Kasumi-1 (cell line): ENCODE measurements around the gene NCKAP5.
"Not testable (repeated sequence)": the region's sequence is repeated elsewhere in the genome, so short reads cannot be mapped to it uniquely, and the experiment has no call there.

ENCODE experiments used
- DNase-seq, 2 experiments: peaks; one replicate each; lab custom pipeline; 2025; lab: John Stamatoyannopoulos, UW

The NCKAP5 gene

DNA sequence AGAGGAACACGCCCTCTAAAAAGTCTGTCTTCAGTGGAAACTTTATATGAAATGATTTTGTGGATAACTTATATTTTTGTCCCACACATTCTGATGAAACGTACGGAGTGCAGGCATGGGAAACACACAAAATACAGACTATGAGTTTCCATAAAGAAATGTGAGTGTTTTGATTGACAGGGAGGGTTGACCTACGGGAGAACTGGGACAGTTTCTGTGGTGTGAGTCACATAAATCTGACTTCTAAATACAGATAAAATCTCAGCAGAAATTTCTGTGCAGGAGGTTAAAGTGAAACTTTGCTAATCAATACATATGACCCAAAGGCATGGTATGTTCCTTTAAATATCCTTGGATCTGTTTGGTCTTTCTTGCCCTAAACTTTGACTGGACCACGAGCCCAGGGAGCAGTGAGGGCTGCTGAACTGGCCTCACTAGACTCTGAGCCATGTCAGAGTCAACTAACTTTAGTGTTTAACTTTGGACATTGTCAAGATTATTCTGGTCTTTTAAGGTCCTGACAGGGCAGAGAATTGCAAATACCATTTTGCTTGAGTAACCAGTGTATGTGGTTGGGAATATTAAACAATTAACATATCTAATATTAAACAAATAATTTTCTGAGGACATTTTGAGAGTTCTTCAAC is 691.4 kb downstream of the NCKAP5 start:
- no peak for DNase-seq

DNA sequence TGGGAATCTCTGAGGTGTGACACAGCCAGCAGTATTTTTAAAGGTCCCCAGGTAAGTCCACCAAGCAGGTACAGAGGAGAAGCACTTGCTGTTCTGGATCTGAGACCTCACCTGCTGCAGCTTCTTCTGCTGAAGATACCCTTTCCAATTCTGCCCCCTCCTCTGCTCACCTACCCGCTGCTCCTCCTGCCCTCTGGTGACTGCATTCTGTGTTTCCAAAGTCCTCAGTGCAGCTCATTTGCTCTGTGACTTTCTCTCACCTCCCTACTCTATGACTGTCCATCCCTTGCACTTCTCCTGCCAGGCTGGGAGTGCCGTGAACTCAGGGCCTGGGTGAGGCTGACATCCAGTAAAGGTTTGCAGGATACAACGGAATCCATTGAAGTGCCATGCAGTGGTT is 693.1 kb downstream of the NCKAP5 start:
- no peak for DNase-seq

DNA sequence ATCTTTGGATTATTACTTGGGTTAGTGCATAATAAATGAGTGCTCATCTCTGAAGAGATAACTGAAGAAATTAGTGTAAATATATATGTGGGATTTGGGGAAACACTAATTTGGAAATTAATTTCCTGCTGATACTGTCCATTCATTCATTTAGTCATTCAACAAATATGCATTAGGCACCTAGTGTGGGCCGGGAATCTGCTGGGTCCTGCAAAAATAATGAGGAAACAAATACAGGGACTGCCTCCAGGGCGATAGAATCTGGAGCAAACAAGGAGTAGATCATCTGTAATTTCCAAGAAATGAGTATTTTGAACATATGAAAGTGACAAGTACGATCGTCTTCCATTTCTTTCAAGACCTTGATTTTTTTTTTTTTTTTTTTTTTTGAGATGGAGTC is 694.5 kb downstream of the NCKAP5 start:
- no peak for DNase-seq

DNA sequence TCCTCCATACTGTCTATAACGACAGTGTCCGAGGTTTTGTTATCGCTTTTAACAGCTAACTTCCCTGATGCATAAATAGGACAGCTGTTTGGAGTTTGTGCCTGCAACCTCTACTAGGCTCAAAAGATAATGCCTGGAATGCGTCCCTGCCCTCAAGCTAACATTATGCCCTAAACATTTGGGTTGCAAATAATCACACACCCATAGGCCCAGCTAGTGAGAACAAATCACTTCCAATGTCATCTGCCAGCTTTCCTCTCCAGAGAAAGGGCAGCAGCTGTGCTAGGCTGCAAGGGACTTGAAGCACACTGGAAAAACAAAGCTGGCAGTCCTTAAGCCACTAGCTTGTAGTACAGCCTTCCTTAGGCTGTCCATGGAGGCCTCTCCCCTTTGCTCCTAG is 696.4 kb downstream of the NCKAP5 start:
- DNase-seq: no peak

DNA sequence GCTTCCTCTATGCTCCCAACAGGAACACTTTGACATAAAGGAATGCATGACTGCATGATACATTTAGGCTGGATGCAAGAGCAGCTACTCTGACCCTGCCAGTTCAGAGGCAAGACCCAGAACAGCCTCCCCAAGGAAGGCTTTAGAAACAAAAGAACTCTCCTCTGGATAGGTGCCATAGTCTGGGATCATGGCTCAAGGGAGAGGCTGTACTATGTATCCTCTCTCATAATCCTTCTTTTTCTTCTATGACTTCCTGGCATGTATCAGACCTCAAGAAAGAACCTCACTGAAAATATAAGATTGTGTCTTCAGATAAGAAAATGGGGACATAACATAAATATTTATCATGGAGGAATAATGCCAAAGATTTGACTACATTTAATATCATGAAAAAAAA is 704.3 kb downstream of the NCKAP5 start:
- no peak for DNase-seq

DNA sequence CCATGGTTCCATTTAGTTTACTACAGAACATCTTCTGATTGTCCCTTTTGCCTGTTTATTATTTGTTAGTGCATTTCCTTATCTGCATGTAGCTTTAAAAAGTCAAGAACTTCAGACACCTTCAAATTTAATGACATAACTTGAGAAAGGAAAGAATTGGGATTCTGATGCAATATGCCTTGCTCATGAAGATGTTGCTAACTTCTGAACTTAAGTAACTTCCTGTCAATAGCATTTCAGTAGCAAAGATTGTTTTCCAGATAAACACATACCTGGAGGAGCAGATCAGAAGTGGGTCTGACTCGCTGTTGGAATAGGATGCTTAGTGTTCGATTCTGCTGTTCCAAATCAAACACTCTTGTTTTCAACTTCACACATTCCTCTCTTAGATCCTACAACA is 708.0 kb downstream of the NCKAP5 start:
- no peak for DNase-seq

DNA sequence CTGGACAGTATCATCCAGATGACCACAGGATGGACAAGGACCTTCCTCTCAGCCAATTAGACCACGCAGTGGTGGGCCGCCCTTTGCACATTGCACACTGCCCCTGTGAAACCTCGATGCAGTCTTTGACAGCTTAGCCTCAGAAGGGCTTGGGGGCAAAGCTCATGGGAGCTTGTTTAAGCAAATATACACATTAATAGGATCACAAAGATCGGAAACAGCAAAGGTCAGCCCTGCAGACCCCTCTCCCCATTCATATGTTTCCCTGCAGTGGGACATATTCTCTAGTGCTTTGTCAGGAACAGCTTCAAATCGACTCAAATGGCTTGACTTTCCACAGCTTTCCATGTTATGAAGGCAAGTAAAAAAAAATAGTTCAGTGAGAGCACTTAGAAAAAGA is 708.7 kb downstream of the NCKAP5 start:
- DNase-seq: no peak

DNA sequence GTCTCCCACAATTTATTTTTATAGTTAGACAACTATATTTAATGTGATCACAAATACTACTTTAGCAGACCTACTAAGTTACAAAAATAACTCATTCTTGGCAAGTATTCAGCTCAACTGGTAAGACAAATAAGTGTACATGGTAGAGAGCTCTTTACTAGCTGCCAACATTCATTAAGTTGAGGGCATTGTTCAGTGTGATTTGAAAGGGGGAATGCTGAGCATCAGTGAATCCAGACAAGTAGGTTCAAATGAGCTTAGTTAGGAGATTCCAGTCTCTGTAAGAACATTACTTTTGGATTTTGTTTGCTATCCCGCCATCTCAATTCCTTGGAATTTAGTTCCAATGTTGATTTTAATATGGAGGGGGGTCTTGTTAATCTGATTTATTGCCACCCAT is 710.9 kb downstream of the NCKAP5 start:
- no peak for DNase-seq

DNA sequence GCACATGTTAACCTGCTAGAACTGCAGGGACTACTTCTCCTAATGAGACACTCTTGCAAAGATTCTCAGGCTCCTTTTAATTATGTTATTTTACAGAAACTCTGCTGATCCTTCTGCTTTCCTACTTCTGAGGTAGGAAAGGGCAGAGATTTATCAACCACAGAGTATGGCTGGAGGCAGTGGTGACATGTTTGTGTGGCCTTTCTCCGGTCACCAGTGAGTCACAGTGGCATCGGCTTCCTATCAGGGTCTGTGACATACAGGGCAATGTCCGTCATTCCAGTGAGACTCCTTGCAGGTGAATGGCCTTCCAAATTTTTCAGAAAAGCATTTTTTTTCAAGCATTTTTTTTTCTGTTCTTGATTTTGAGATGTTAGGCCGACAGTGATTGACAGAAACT is 717.6 kb downstream of the NCKAP5 start:
- DNase-seq: no peak

DNA sequence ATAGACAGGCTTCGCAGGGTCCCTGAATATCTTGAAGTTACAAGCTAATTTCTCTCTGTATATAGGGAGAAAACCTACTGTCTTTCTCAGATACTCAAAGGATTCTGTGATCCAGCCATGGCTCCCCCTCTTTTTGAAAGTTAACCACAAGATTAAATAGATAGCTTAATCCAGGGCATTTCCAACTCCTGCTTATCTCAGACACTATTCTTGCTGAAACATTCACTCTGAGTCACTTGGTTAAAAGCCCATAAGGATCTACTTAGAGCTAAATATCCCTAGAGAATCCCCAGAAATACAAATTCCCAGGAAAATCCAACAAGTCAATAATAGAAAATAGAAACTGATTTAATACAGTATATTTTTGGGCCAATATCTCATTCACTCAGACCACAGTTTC is 719.1 kb downstream of the NCKAP5 start:
- no peak for DNase-seq

DNA sequence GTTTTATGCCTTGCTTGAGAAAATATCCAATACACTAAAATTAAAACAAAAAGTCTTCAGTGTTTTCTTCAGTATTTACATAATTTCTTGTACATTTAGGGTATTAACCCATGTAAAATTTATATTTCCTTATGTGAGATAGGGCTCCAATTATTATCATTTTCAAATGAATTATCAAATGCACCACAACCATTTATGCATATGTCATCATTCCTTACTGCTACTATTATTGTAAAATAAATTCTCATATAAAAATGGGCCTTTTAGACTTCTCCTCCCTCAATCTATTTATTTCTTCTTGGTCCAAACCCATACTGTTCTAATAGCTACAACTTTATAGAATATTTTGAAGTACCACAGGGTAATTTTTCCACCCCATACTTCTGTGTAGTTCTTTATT is 722.9 kb downstream of the NCKAP5 start:
- DNase-seq: no peak

DNA sequence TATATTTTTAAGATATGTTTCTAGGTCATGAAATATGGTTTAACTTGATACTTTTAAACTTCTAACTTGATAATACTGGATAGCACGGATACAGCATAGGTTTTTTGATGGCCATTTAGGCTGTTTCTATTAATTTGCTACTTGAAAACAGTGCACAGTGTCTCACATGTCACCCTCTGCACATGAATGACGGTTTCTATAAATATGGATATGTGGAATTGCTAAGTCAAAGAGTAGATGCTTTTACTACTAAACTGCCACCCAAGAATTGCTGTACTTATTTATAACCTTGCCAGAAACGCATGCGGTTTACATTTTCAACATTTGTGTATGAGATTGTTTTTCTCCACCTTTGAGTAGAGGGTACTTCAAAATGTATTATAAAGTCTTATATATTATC is 723.7 kb downstream of the NCKAP5 start:
- DNase-seq: no peak

DNA sequence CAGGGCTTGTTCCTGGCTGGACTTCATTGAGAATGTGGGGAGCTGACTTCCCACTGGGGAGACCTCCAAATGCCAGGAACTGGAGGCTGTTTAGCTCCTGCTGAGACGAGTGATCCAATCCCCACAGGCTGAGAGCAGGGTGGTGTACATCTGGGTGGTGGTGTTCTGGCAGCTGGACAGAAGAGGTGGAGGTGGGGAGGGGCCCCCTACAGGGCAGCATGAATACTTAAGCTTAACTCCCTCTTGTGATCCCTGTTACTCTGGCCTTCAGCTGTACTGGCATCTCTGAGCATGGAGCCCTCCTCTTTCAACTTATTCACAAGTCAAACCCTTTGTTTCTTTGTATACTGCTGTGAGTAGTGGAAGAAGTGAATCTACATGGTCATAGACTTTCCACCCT is 730.5 kb downstream of the NCKAP5 start:
- DNase-seq: no peak

DNA sequence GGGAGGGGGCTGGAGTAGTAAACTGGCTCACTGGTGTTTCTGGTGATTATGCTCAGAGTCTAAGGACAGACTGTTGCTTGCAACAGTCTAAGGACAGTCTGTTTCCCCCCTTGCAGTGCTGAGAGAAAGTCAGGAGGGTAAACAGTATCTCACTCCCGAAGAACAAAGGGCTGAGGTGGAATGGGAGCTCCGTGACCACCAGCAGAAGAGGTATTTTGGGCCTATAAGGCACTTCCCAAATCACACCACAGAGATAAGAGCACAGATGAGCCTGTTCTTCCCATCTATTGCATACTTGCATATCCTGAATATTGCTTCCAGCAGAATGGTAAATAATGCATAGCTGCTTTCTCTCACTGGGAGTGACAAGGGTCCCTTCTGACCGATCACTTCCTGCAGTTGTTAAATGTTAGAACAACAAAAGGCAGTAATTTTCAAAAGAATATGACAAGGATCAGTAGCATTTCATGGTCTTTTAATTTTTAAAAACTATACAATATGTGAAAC is 737.9 kb downstream of the NCKAP5 start:
- DNase-seq: no peak

DNA sequence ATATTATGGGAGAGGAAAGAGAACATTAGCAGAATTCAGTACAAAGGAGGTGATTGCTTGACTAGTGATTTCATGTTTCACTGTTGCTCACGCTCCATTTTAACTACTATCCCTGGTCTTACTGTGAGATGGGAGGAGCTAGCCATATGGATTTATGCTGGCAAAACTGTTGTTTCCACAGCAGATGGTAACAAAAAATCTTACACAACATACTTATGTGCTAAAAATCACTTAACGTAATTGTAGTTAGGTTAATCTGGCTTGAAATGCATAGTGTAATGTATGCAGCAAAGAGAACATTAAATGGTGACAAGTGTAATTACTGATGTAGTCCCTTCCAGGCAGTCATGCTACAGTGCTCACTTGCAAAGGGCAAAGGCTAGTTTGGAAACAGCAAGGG is 742.7 kb downstream of the NCKAP5 start:
- no peak for DNase-seq

DNA sequence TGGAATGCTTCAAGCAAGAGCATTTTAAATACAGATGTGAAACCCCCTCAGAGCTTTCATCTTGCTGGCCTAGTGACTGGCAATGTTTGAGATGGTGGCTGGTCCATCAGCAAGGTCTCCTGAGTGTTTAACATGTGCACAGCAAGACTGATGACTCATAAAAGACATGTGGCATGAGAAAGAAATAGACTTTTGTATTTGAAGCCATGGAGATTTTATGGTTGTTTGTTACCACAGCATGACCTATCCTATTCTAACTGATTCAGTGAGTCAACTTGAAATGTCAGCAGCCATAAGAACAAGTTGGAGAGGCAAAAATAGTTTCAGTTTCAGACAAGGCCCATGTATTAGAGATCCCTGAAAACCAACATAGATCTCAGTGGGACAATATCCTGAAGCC is 743.5 kb downstream of the NCKAP5 start:
- DNase-seq: no peak

DNA sequence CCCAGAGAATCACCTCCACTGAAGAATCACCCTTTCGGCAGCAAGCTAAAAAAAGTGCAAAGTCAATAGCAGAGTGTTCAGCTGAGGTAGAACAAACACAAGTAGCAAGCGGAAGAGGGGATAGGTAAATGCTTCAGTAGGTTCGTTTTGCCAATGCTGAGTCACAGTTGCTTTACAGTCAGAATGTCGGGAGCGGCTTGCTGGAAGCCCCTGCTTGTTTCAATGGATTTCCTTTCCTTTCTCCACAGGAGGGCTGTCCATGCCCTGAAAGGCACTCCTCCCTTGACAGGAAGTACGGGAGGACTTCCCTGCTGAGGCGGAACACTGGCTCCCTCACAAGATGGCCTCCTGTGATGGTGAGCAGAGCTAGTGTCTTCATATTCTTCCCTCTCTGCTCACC is 752.0 kb downstream of the NCKAP5 start:
- no peak for DNase-seq

DNA sequence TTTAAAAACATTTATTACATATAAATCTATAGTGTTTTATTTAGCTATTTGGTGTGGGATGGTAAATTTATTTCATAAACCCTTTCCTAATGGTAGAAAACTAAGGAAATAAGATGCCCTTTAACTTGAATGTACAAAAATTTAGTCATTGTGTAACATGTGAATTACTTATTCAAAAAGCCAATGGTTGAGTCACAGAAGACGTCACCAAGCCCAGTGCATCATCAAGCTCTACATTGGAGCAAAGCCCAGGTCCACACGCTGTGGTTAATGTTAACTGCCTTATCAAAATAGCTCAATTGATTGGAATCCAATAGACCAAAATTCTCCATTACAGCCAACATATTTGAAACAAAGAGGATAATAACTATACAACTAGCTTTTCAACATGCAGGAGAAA is 752.7 kb downstream of the NCKAP5 start:
- no peak for DNase-seq

DNA sequence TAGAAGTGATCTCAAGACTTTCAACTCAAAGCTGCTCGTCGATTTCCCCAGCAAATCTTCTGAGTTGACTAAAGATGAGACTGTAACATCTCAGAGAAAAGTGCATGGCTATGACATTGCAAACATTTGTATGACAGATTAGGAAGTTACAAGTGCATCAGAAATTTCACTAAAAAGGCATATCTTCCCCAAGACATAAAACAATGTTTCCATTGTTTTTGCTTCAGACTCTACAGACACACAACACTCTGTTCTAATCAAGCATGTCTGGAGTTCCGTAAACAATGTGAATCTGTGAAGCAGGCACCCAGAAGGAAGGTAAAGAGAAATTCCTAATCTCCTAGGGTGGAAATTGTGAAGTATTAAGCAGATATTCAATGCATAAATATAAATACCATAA is 753.6 kb downstream of the NCKAP5 start:
- no peak for DNase-seq

DNA sequence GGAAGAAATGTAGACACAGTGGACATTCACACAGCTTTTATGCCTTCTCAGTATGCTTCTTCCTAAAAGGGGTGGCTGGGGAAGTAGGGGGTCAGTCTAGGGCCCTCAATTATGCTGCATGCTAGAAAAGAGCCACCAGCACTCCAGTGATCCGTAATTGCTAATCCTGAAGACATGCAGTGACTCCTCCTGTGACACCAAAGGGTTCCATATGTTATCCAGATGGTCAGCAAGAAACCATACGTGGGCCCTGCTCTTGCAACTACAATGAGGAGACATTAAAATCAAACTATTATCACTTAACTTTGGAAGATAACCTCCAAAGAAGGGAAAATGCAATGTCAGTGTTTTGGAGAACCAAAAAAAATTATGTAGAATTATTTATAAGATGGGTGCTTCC is 754.8 kb downstream of the NCKAP5 start:
- DNase-seq: no peak

DNA sequence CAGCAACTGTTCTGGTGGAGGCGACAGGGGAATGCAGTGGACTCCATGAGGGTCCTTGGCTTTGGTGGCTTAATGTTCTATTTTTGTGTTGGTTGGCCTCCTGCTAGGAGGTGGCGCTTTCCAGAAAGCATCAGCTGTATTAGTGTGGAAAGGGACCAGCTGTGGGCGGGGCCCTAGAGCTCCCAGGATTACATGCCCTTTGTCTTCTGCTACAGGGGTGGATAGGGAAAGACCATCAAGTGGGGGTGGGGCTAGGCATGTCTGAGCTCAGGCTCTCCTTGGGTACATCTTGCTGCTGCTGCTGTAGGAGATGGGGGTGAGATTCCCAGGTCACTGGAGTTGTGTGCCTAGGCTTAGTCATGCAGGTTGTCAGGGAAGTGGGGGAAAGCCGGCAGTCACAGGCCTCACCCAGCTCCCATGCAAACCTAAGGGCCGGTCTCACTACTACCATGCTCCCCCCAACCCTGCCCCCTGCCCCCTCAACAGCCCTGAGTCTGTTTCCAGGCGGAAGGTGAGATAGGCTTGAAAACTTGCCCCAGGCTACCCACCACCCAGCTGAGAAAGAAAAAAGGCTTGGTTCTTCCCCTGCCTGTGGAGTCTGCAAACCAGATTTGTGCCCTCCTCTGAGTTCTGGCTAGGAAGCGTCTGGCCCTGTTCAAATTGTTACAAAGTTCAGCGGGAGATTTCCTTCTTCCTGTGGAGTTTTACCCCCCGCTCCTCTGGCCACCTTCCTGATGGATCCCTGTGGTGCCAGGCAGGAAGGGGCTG is 756.9 kb downstream of the NCKAP5 start:
- DNase-seq: no peak

DNA sequence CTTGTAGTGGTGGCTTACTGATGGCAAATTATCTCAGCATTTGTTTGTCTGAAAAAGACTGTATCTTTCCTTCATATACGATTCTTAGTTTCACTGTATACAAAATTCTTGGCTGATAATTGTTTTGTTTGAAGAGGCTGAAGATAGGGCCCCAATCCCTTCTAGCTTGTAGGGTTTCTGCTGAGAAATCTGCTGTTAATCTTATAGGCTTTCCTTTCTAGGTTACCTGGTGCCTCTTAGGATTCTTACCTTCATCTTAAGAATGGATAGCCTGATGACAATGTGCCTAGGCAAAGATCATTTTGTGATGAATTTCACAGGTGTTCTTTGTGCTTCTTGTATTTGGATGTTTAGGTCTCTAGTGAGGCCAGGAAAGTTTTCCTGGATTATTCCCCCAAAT is 758.3 kb downstream of the NCKAP5 start:
- not testable (repeated sequence) for DNase-seq

DNA sequence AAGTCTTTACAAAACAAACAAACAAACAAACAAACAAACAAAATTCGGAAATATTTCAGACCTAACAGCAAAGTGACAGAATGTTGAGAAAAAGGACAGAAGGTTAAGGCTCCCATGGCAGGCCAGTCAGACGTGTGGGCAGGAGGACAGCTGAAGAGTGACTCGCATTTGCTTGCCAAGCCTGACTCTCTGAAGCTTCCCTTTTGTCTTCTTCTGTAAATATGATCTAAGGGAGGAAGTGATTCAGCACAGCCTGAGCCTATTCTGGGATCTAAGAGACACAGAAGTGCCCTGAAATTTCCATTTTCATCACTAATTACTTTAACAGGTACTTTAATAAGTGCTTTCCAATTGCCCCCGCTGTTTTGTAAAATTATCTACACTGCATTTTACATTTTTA is 764.2 kb downstream of the NCKAP5 start:
- DNase-seq: peak; percentile 70 to 78

DNA sequence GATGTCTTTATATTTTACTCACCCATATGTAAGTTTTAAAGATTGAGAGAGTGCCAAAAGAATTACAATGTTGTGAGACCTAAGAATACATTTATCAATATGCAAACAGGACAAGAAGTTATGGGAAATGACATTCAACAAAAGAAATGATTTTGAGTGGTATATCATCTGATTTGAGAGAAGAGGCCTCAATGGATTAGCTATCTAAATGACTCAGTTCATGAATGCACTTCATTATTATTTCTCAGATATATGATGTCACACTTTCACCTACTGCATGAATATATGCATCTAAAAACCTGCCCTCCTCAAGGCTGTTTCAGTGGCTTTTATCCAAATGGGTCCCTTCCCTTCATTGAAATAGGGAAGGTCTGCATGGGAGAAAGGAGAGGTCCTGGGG is 769.9 kb downstream of the NCKAP5 start:
- DNase-seq: no peak
